GM23248 (cell line): Measurements from ENCODE around the gene WNT2.

ENCODE experiments used
- EZH2 ChIP-seq: fragments of 200-600 bp; sonication (generic); IDR thresholded peaks from 2 replicates; pipeline ENCODE4 v1.6.1; 2018; ENCODE audit warnings: antibody characterized with exemption, mild to moderate bottlenecking; ENCODE audit not compliant: insufficient read depth, poor library complexity, severe bottlenecking
- EZH2phosphoT487 ChIP-seq: fragments of 200-600 bp; sonication (generic); IDR thresholded peaks from 2 replicates; pipeline ENCODE4 v1.6.1; 2018; ENCODE audit warnings: antibody characterized with exemption, moderate library complexity, mild to moderate bottlenecking, low read depth; ENCODE audit not compliant: insufficient read depth

GRCh38 chr7:117312593-117313580, 10.0 kb downstream of the WNT2 start:
- TF ChIP-seq EZH2 = no peak
- no peak for TF ChIP-seq EZH2phosphoT487
